Stomach smooth muscle (tissue), 2 donors: ENCODE results near the gene SEZ6L2.
"Not testable (repeated sequence)": the region's sequence is repeated elsewhere in the genome, so short reads cannot be mapped to it uniquely, and the experiment has no call there.

Source experiments
- H3K27ac ChIP-seq: one replicate; pipeline ENCODE4 v1.7.0; 2013; ENCODE audit warnings: mild to moderate bottlenecking, low read length, inconsistent platforms
- H3K27me3 ChIP-seq, 2 donors: one replicate each; pipeline ENCODE4 v1.7.0; 2013; ENCODE audit warnings: low read length in 2 of 2; ENCODE audit not compliant: insufficient read depth in 2 of 2, control insufficient read depth in 1 of 2
- H3K36me3 ChIP-seq, 2 donors: one replicate each; pipeline ENCODE4 v1.7.0; 2013; ENCODE audit warnings: low read length in 2 of 2; ENCODE audit not compliant: control insufficient read depth in 2 of 2, insufficient read depth in 2 of 2
- H3K4me1 ChIP-seq: one replicate; pipeline ENCODE4 v1.7.0; 2013; ENCODE audit warnings: low read length; ENCODE audit not compliant: control insufficient read depth, insufficient read depth
- H3K4me3 ChIP-seq, 2 donors: one replicate each; pipeline ENCODE4 v1.7.0; 2013; ENCODE audit warnings: low read length in 2 of 2
- H3K9ac ChIP-seq, 2 donors: one replicate each; pipeline ENCODE4 v1.7.0; 2013; ENCODE audit warnings: low read length in 2 of 2, mild to moderate bottlenecking in 1 of 2
- H3K9me3 ChIP-seq, 2 donors: one replicate each; pipeline ENCODE4 v1.7.0; 2013; ENCODE audit warnings: low read length in 2 of 2; ENCODE audit not compliant: control insufficient read depth in 2 of 2
- donor health status: healthy.
- donor health status: Pancreatic carcinoma.

SEZ6L2 gene

GRCh38 chr16:29883987-29884386, 15.4 kb downstream of the SEZ6L2 start:
- H3K4me1 ChIP-seq, result no peaks in the 10 kb centered on the region
- H3K9me3 ChIP-seq, result no peaks in the 10 kb centered on the region
- peaks cover 3% of the 10 kb centered on the region in 2 donors for H3K27me3 ChIP-seq
- H3K27ac ChIP-seq, result no peak overlapping the region
- H3K9ac ChIP-seq, result no peak overlapping the region
- H3K36me3 ChIP-seq, result no peaks in the 10 kb centered on the region
- H3K4me3 ChIP-seq, result no peak overlapping the region

- H3K9ac ChIP-seq, result no peak overlapping the region
- H3K9me3 ChIP-seq, result no peaks in the 10 kb centered on the region
- H3K27ac ChIP-seq, result no peak overlapping the region
- no peak overlapping the region for H3K4me3 ChIP-seq
- peaks cover 19 to 25% of the 10 kb centered on the region in 2 donors for H3K27me3 ChIP-seq
- H3K36me3 ChIP-seq, result no peaks in the 10 kb centered on the region
- H3K4me1 ChIP-seq, result peaks cover 3% of the 10 kb centered on the region
Observed at GRCh38 chr16:29881050-29881449, 18.3 kb downstream of the SEZ6L2 start.

GRCh38 chr16:29878172-29878571, 21.2 kb downstream of the SEZ6L2 start:
- Histone ChIP-seq H3K9me3 (no peaks in the 10 kb centered on the region), H3K4me1 (peaks cover 3% of the 10 kb centered on the region), H3K27ac (no peak overlapping the region), H3K36me3 (no peaks in the 10 kb centered on the region), H3K27me3 (peaks cover 24 to 25% of the 10 kb centered on the region in 2 donors), H3K9ac (no peak overlapping the region), H3K4me3 (no peak overlapping the region)

GRCh38 chr16:29877266-29877961, 21.9 kb downstream of the SEZ6L2 start:
- Histone ChIP-seq H3K27me3 (peaks cover 24 to 25% of the 10 kb centered on the region in 2 donors), H3K27ac (no peak overlapping the region), H3K9ac (no peak overlapping the region), H3K4me1 (peaks cover 3% of the 10 kb centered on the region), H3K9me3 (no peaks in the 10 kb centered on the region), H3K36me3 (no peaks in the 10 kb centered on the region), H3K4me3 (no peak overlapping the region)

- Histone ChIP-seq H3K36me3 (no peaks in the 10 kb centered on the region), H3K9me3 (no peaks in the 10 kb centered on the region), H3K9ac (no peak overlapping the region), H3K27me3 (peaks cover 24 to 25% of the 10 kb centered on the region in 2 donors), H3K4me1 (peaks cover 3% of the 10 kb centered on the region), H3K27ac (no peak overlapping the region), H3K4me3 (peak overlapping the region in 1 of 2 donors; percentile 35)
Observed at GRCh38 chr16:29876594-29877249, 22.6 kb downstream of the SEZ6L2 start.

GRCh38 chr16:29876217-29876593, 23.1 kb downstream of the SEZ6L2 start:
- Histone ChIP-seq H3K4me1 (peaks cover 3% of the 10 kb centered on the region), H3K9me3 (no peaks in the 10 kb centered on the region), H3K36me3 (no peaks in the 10 kb centered on the region), H3K9ac (no peak overlapping the region), H3K4me3 (no peak overlapping the region), H3K27me3 (peaks cover 24 to 25% of the 10 kb centered on the region in 2 donors), H3K27ac (no peak overlapping the region)

GRCh38 chr16:29875206-29875605, 24.1 kb downstream of the SEZ6L2 start:
- H3K9ac ChIP-seq, result no peak overlapping the region
- no peak overlapping the region for H3K27ac ChIP-seq
- H3K27me3 ChIP-seq, result peaks cover 24 to 25% of the 10 kb centered on the region in 2 donors
- H3K9me3 ChIP-seq, result no peaks in the 10 kb centered on the region
- H3K36me3 ChIP-seq, result no peaks in the 10 kb centered on the region
- peaks cover 3% of the 10 kb centered on the region for H3K4me1 ChIP-seq
- H3K4me3 ChIP-seq, result no peak overlapping the region

GRCh38 chr16:29873319-29873718, 26.0 kb downstream of the SEZ6L2 start:
- no peak overlapping the region for H3K4me3 ChIP-seq
- H3K9ac ChIP-seq, result no peak overlapping the region
- H3K9me3 ChIP-seq, result no peaks in the 10 kb centered on the region
- H3K27ac ChIP-seq, result no peak overlapping the region
- H3K27me3 ChIP-seq, result peaks cover 22 to 24% of the 10 kb centered on the region in 2 donors
- no peaks in the 10 kb centered on the region for H3K36me3 ChIP-seq
- H3K4me1 ChIP-seq, result peaks cover 3% of the 10 kb centered on the region

GRCh38 chr16:29871822-29872546, 27.4 kb downstream of the SEZ6L2 start:
- Histone ChIP-seq H3K9ac (no peak overlapping the region), H3K27me3 (peaks cover 11 to 12% of the 10 kb centered on the region in 2 donors), H3K4me1 (peaks cover 3% of the 10 kb centered on the region), H3K27ac (no peak overlapping the region), H3K36me3 (no peaks in the 10 kb centered on the region), H3K4me3 (no peak overlapping the region), H3K9me3 (no peaks in the 10 kb centered on the region)

GRCh38 chr16:29869067-29869466, 30.3 kb downstream of the SEZ6L2 start:
- H3K4me3 ChIP-seq, H3K4me1 ChIP-seq, H3K36me3 ChIP-seq, H3K9ac ChIP-seq, H3K9me3 ChIP-seq, H3K27me3 ChIP-seq, H3K27ac ChIP-seq: not testable (repeated sequence)
